ENCODE results near the gene RGS3.
"Not testable (repeated sequence)": the region's sequence is repeated elsewhere in the genome, so short reads cannot be mapped to it uniquely, and the experiment has no call there.

RGS3 gene

GRCh38 chr9:113463418-113464285, at the start of gene RGS3:
Gene RGS3, plus strand, starts transcription at chr9:113463727. Its CDS starts 76 bp downstream, at chr9:113463803.
- peak; percentile 75 to 88 for DNase-seq

- DNase-seq, result no peak
These were observed 47.3 kb upstream of the RGS3 start for GRCh38 chr9:113416149-113416721.

GRCh38 chr9:113417370-113417769, 46.2 kb upstream of the RGS3 start:
- no peak for DNase-seq

- DNase-seq, result no peak
These were observed 41.8 kb upstream of the RGS3 start for GRCh38 chr9:113421726-113422125.

GRCh38 chr9:113425072-113425471, 38.5 kb upstream of the RGS3 start:
- no peak for DNase-seq

- DNase-seq, result no peak
These were observed 36.8 kb upstream of the RGS3 start for GRCh38 chr9:113426701-113427100.

- DNase-seq, result no peak
These were observed 35.9 kb upstream of the RGS3 start for GRCh38 chr9:113427629-113428028.

- DNase-seq, result no peak
These were observed 35.4 kb upstream of the RGS3 start for GRCh38 chr9:113428062-113428615.

- DNase-seq, result no peak
These were observed 32.3 kb upstream of the RGS3 start for GRCh38 chr9:113431191-113431590.

- DNase-seq, result no peak
These were observed 26.6 kb upstream of the RGS3 start for GRCh38 chr9:113436728-113437515.

GRCh38 chr9:113437716-113438115, 25.8 kb upstream of the RGS3 start:
- not testable (repeated sequence) for DNase-seq

- no peak for DNase-seq
These were observed 18.8 kb upstream of the RGS3 start for GRCh38 chr9:113444736-113445135.

GRCh38 chr9:113446323-113446740, 17.2 kb upstream of the RGS3 start:
- peak; percentile 25 to 67 for DNase-seq

- no peak for DNase-seq
These were observed 14.2 kb upstream of the RGS3 start for GRCh38 chr9:113449376-113449775.

- DNase-seq, result no peak
These were observed 11.4 kb upstream of the RGS3 start for GRCh38 chr9:113452113-113452605.

- peak; percentile 8 to 17 for DNase-seq
These were observed 8.4 kb upstream of the RGS3 start for GRCh38 chr9:113454914-113455761.

- DNase-seq, result no peak
These were observed 7.3 kb upstream of the RGS3 start for GRCh38 chr9:113456235-113456634.

- DNase-seq, result no peak
These were observed 2.2 kb upstream of the RGS3 start for GRCh38 chr9:113461285-113461684.

GRCh38 chr9:113461943-113462342, 1.6 kb upstream of the RGS3 start:
- no peak for DNase-seq

- no peak for DNase-seq
These were observed 693 bp upstream of the RGS3 start for GRCh38 chr9:113462781-113463286.

- DNase-seq, result peak in 1 of 2 experiments; percentile 47
These were observed 746 bp downstream of the RGS3 start for GRCh38 chr9:113464286-113464660.

GRCh38 chr9:113465599-113466140, 2.1 kb downstream of the RGS3 start:
- peak in 1 of 2 experiments; percentile 58 for DNase-seq

Measured in NCI-H524 (cell line).